ENCODE results near the gene HOXC12. TPM values are rescaled to one million over a fixed set of nuclear protein-coding genes. Genes with fewer than 3 reads are reported as not detected.

The HOXC12 gene
- total and polyA plus RNA-seq, 2 of the 8 experiments (the other 6 are each of a cell fraction or from before 2014, with no cell fraction given) = not detected

DNA sequence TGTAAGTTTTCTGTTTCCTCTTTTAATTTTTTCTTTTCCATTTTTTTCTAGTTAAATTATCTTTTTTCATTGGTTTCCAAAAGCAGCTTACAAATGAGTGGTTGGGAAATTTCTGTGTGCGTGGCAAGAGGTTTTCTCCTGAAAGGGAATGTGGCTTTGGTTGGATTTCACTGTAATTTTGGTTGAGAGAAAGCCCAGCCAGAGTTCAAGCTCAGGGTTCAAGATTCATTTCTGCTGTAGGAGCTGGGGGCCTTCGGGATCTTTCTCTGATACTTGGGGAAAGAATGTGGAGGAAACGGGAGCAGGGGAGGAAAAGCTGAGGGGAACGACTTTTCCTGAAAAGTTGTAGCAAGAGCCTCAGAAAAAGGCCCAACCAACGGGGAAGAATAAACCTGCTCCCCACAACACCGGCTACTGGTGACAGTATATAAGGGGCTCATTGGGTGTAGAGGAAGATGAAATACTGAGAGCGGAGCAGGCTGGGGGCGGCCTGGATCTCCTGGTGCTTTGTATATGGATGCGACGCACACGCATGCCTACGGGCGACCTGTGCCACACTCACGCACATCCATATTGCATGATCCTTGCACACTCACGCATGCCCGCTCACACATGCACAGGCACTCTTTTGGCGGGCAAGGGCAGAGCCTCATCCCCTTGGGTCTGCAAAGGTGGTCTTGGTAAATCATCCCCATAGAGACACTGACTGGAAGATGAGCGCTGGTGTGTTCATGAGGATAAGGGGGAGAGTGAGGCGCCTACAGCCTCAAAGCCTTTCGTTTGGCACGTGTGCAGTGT, 32.2 kb downstream of the HOXC12 start (continued):
- peak; percentile 72; the same call in 1 of the 2 replicates for TF ChIP-seq CBX8 (IDR thresholded peaks at IDR 0.05; ENCODE audit: borderline replicate concordance, low read depth, low read length)
- TF ChIP-seq POU5F1 (IDR thresholded peaks at IDR 0.05; ENCODE audit: low read depth, low read length) = no peak
- no peak for TF ChIP-seq CHD1 (IDR thresholded peaks at IDR 0.05; ENCODE audit: low read depth, low read length)
- TF ChIP-seq KDM5A (IDR thresholded peaks at IDR 0.05; ENCODE audit: low read length) = no peak

All from H1 (cell line).